GM20431 (cell line): ENCODE results near the gene MAST3.

Source experiments
- in situ Hi-C: fragments of 300-500 bp; cut with MseI, MboI; formaldehyde crosslinking; loops from one replicate; pipeline ENCODE4 v1.15.0; 2020; ENCODE audit warnings: low sequenced_read_pairs; ENCODE audit not compliant: unreplicated experiment

The MAST3 gene

DNA sequence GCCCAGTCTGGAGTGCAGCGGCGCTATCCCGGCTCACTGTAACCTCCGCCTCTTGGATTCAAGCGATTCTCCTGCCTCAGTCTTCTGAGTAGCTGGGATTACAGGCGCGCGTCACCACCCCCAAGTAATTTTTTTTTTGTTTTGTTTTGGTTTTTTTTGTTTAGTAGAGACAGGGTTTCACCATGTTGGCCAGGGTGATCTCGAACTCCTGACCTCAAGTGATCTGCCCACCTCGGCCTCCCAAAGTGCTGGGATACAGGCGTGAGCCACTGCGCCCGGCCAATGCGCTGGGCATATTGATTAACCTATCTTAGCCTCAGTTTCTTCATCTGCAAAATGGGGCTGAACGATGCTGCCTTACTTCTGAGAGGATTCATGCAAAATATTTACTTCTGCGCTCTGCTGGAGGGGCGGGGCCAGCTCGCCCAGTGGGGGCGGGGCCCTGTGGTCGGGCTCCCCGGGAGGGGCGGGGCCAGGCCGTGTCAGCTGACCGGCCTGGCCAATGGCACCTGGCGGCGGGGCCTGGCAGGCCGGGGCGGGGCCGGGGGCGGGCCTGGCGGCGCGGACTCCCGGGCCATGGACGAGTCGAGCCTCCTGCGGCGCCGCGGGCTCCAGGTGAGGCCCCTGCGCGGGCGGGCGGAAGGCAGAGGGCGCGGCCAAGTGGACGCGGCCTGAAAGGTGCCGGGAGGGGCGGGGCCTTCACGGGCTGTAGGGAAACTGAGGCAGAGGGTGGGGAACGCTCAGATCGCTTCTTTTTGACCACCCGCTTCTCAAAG is at the start of gene MAST3:
MAST3 (plus strand) TSS at position 562 of the 776 bp plus-strand sequence; CDS start at position 577, 15 bp downstream.
- in situ Hi-C loops: no loop called here

DNA sequence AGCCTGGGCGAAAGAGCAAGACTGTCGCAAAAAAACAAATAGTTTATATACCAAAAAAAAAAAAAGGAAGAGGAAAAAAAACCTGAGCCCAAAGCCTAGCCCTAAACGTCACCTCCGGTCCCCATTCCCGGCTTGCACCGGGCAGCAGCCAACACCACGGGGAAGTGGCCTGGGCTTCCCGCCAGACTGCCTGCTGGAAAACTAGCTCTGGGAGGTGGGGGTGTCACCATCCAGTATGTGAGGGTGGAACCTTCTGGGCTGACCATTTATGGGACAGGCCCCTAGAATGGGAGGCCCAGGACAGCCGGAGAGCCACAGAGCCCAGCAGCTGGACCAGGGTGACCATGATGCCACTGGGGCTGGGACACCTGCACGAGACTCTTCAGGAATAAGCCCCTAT is 48.2 kb upstream of the MAST3 start:
- in situ Hi-C loops: no loop called here

DNA sequence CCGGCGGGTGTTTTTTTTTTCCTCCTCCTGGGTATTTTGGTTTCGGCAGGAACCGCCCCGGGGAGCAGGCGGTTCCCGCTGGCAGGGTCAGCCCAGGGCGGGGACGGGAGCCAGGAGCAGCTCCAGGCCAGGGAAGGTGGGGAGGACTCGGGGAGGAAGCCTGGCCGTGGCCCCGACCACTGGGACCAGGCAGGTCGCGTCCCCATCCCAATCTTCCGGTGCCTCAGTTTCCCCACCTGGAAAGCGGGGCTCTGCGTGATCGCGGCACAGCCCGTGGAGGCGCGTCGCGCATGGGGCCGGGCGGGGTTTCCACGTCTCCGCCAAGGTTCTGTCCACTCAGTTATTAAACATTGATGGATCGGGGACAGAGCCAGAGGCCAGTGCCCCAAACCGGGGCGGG is 45.7 kb upstream of the MAST3 start:
- in situ Hi-C loops: loop anchor here (10.0 kb wide), 1 partner anchor 97 kb away; no protein-coding TSS in a partner anchor

DNA sequence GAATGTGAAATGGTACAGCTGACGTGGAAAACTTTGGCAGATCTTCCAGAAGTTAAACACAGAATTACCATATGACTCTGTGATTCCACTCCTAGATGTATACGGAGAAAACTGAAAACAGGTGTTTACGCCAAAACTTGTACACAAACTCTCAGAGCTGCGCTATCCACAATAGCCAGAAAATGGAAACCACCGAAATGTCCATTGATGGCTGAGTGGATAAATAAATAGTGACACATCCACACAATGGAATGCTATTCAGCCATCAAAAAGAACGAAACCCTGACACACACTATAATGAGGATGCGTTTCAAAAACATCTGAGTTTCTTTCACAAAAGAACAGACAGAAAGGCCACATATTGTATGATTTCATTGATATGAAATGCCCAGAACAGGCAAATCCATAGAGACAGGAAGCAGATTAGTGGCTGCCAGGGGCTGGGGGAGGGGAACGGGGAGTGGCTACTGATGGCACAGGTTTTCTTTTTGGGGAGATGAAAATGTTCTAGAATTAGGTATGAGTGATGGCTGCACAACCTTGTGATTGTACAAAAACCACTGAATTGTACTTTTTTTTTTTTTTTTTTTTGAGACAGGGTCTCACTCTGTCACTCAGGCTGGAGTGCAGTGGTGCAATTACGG is 43.9 kb upstream of the MAST3 start:
- in situ Hi-C loops: loop anchor here (10.0 kb wide), 1 partner anchor 99 kb away; no protein-coding TSS in a partner anchor

DNA sequence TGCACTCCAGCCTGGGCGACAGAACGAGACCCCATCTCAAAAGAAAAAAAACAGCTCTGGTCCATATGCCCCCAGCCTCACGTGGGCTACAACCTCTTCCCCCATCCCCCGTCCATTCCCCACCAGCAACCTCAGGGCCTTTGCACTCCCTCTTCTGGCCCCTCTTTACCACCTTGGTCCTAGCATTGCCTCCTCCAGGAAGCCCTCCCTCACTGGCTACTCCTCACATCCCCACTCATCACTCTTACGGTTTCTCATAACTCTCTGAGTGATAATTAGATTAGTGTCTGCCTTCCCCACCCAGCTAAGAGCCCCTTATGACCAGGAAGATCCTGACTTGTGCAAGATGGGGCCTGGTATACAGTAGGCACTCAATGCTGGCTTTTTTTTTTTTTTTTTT is 41.6 kb upstream of the MAST3 start:
- in situ Hi-C loops: loop anchor here (5.0 to 10.0 kb wide), 2 partner anchors 54 to 101 kb away; no protein-coding TSS in a partner anchor

DNA sequence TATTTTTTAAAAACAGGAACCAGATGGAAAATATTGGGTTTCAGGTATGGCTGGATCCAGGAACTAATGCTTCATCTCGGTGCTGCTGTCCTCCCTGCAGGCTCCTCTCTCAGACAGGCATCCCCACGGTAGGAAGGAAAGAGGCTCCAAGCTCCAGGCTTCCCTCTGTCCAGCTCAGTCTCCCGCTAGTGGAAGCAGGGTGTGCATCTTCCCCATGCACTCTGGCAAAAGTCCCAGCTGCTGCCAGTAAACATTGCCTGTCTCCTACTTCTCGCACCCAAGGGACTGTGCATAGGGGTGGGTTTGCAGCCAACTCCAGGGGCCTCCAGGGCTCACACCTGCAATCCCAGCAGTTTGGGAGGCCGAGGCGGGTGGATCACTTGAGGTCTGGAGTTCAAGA is 40.0 kb upstream of the MAST3 start:
- in situ Hi-C loops: loop anchor here (5.0 to 10.0 kb wide), 2 partner anchors 55 to 103 kb away; no protein-coding TSS in a partner anchor

DNA sequence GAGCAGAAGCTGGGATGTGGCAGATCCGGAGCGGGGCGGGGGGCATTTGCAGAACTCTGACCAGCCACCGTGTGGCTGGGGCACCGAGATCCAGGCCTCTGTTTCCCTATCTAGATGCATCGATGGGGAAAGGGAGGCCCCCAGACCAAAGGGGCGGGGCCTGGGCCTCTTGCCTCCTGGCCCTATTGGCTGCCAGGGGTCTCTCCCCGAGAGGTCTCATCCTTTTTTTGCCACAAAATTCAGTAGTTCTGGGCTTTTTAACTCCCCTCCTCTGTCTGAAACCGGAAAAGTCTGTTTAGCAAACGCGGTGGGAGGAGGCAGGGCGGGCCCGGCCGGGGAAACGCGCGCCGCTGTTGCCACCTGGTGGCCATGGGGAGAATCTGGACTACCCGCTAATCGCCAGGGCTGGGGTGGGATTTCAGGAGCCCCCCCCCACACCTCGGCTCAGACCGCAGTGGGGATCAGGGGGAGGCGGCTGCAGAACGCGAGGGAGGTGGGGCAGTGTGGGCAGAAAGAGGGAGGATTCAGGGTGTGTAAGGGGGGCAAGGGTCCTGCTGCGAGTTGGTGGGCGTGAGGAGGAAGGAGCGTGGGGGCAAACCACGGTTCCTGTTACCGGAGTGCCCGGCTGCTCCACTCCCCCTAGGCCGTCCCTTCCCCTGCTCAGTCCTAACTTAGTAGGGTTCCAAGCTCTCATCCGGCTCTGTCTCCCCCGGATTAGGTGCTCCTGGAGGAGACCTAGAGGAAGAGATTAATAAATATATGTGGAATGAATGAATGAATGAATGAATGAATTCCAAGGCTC is 39.2 kb upstream of the MAST3 start:
- in situ Hi-C loops: loop anchor here (5.0 to 10.0 kb wide), 2 partner anchors 56 to 104 kb away; no protein-coding TSS in a partner anchor

DNA sequence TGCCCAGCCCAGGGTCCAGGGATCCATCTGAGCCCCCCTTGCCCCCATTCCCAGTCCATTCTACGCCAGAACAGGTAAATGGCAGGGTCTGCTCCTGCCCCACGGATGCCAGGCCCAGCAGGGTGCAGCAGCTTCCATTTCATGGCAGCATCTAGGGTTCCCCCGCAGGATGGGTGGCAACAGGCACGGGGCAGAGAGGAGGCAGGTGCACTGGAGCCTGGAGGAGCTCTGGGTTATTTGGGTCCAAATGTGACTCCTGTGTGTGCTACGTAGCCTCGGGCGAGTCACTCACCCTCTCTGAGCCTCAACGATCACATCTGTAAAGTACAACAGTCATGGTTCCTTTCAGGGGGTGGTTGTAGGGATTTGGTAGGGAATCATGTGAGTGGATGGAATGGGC is 38.3 kb upstream of the MAST3 start:
- in situ Hi-C loops: loop anchor here (5.0 to 10.0 kb wide), 2 partner anchors 57 to 104 kb away; no protein-coding TSS in a partner anchor

DNA sequence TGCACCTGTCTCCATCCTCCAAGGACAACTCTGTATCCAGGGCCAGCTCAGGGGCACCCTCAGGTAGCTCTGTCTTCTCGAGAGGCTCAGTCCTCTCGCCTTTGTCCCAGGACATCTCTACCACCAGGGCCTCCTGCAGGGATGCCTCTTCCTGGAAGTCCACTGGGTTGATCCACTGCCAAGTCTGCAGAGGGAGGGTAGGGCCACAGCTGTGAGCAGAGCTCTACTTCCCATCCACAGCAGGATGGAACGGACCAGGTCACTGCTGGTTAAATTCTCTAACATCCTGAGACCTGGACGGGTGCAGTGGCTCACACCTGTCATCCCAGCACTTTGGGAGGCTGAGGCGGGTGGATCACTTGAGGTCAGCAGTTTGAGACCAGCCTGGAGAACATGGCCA is 37.7 kb upstream of the MAST3 start:
- in situ Hi-C loops: loop anchor here (5.0 to 10.0 kb wide), 2 partner anchors 58 to 105 kb away; no protein-coding TSS in a partner anchor

DNA sequence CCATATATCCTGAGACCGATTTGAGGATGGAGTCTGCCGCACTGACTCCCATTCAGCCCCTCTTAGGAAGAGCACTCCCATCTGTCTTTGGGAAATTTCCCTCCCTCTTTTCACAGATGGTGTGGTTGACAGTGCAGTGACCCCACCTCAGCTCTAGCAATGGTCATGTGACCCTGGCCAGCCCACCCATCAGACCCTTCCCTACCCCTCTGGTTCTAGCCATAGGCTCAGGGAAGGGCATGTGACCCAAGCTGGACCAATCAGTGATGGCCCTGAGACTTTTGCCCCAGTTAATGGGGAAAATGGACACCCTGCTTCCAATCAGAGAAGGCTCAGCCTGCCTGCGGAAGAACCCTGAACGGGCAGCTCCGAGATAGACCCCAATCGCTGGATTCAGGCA is 37.1 kb upstream of the MAST3 start:
- in situ Hi-C loops: no loop called here

DNA sequence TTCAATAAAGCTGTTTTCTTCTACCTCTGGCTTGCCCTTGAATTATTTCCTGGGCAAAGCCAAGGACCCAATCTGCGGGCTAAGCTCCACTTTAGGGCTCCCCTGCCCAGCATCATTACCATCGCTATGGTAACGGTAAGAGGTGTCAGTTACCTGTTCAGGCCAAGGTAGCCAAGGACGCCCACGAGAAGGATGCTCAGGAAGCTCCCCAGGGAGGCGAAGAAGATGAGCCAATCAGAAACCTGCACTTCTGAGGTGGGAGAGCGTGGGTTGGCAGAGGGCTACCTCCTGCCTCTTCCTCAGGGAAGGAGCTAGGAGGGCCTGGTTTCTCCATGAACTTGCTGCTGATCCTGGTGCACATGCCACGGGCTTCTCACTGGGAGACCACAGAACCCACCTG is 35.5 kb upstream of the MAST3 start:
- in situ Hi-C loops: no loop called here

DNA sequence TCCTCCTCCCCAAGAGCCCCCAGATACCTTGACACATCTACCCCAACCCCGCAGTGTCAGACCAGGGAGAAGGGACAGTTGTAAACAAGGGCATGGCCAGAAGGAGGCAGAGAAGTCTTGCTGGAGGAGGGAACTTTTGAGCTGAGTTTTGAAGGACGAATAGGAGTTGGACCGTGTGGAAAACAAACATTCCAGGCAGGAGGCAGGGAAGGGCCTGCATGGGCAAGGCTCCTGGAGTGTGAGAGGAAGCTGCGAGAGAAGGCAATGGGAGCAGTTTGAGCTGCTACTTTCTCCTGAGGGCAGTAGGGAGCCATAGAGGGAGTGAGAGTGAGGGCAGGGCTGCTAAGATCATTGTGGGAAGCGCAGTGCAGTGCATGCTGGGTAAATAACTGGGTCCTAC is 34.1 kb upstream of the MAST3 start:
- in situ Hi-C loops: no loop called here

DNA sequence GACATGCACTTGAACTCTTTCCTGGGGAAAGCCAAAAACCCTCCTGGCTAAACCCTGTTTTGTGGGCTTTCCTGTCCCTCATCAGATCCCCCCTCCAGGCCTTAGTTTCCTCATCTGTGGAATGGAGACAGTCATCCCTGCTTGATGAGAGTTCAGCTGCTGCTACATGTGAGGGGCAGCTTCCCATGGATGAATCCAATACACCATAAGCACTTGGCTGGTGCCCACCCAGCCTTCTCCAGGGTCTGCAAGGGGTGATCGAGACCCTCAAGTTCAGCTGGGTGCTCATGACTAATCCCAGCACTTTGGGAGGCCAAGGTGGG is 32.4 kb upstream of the MAST3 start:
- in situ Hi-C loops: no loop called here

DNA sequence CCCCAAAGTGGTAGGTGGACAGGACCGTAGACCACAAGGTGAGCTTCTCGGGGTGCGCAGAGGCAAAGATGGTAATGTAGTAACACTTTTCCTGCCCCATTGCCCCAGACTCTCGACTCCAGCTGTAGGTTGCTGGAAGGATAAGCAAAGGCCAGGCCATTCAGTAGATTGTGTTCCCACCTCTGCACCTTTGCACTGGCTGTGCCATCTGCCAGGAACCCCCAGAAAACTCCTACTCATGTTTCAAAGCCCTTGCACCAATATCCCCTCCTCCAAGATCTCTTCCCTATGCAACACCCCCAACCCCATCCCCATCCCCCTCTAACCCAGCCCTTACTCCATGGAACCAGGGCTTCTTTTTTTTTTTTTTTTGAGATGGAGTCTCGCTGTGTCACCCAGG is 29.2 kb upstream of the MAST3 start:
- in situ Hi-C loops: no loop called here

DNA sequence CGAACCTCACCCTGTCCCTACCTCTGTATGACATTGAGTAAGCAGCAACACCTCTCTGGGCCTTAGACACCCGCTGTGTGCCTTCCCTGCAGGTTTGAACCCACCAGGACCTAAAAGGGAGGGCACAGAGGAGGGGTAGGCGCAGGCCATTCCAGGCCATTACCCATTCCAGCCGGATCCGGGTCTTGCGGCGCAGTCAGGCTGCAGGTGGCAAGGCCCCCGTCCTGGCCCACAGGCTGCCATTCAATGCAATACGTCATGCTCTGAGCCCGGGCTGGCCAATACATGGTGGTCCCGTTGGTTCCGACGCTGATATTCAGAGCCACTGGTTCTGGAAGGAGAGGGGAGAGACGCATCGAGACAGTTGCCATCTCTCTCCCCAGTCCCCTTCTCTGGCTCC is 28.2 kb upstream of the MAST3 start:
- in situ Hi-C loops: no loop called here

DNA sequence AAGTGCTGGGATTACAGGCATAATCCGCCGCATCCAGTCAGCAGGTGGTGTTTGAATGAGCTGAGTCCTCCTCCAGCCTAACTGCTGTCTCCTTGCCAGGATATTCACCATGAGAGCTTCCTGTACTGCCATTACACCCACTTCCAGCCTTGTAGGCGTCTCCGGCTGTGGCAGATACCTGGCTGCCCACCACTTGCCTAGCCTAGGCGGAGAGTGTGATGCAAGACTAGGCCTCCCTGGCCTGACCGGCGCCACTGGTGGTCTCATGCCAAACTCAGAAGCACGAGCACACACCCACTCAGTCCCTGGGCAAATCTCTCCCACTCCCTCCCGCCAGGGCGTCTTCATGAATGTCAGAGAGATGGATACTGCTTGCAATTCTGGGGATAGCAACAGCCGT is 27.4 kb upstream of the MAST3 start:
- in situ Hi-C loops: no loop called here

DNA sequence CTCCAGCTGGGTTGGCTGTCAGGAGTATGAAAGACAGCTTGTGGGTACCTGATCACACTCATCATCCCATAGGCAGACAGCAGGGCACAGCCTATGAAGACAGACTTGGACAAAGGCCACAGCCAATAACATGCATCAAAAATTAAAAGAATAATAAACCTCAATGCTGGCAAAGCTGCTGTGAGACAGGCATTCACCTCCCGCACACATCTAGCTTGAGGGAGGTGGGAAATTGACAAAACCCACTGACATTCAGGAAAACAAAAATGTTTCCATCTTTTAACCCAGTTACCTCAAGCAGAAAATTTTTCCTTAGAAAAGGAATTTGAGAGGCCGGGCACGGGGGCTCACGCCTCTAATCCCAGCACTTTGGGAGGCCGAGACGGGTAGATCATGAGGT is 25.2 kb upstream of the MAST3 start:
- in situ Hi-C loops: no loop called here

DNA sequence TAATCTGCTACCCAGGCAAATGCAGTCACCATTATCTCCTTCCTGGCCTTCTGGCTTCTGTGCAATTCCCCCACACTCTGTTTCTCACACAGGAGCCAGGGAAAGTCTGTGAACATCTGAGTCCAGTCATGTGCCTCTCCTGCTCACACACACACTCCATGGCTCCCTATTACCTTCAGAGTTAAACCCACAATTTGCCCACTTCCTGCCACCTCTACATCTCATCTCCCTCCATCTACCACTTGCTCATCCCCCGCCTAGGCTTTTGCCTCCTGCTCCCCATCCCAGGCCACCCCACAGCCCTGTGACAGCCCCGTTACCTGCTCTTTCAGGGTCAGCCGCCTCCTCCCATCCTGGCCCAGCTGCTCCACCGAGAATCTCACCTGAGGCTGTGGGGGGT is 24.4 kb upstream of the MAST3 start:
- in situ Hi-C loops: no loop called here

DNA sequence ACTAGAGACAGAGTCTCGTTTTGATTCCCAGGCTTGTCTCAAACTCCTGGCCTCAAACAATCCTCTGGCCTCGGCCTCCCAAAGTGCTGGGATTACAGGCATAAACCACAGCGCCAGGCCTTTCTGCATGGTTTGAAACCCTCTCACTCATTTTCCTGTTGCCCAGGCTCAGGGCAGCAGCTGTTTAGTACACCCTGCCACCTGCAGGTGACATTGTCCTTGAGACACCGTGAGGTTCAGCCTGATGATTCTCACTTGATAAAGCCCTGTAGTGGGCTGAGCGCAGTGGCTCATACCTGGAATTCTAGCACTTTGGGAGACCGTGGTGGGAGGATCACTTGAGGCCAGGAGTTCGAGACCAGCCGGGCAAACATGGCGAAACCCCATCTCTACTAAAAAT is 23.4 kb upstream of the MAST3 start:
- in situ Hi-C loops: no loop called here

DNA sequence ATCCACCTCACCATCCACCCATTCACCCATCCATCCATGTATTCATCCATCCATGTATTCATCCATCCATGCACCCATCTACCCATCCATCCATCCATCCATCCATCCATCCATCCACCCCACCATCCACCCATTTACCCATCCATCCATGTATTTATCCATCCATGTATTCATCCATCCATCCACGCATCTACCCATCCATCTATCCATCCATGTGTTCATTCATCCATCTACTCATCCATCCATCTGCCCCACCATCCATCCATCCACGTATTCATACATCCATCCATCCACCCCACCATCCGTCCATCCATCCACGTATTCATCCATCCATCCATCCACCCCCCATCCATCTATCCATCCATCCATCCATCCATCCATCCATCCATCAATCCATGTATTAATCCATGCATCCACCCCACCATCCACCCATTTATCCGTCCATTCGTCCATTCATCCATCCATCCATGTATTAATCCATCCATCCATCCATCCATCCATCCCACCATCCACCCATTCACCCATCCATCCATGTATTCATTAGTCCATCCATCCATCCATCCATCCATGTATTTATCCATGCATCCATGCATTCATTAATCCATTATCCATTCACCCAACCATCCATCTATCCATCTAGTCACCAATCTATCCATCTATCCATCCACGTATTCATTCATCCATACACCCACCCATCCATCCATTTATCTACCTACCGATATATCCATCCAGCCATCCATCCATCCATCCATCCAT is 13.5 kb upstream of the MAST3 start:
- in situ Hi-C loops: no loop called here
